Tibial nerve (tissue), 4 donors: Measurements from ENCODE around the gene TENM4. TPM values are rescaled to one million over a fixed set of nuclear protein-coding genes. Genes with fewer than 3 reads are reported as not detected.

ENCODE experiments used
- DNase-seq, 2 donors: peaks; one replicate each; pipeline ENCODE4 v3.0.0-alpha.2; 2019; ENCODE audit warnings: low spot score in 2 of 2
- H3K27ac ChIP-seq, 4 donors: fragments of 200-600 bp; sonication (generic) in 3 of 4; one replicate each; pipeline ENCODE4 v1.5.1; 2017 to 2019; ENCODE audit warnings: mild to moderate bottlenecking in 1 of 4
- H3K27me3 ChIP-seq, 2 donors: fragments of 200-600 bp; sonication (generic) in 1 of 2; one replicate each; pipeline versions ENCODE4 v1.5.1 to v1.6.0; 2017 to 2019
- H3K36me3 ChIP-seq, 3 donors: fragments of 200-600 bp; sonication (generic); one replicate each; pipeline ENCODE4 v1.5.1; 2018 to 2019
- H3K4me1 ChIP-seq, 4 donors: fragments of 200-600 bp; sonication (generic) in 3 of 4; one replicate each; pipeline ENCODE4 v1.5.1; 2017 to 2019
- H3K4me3 ChIP-seq, 4 donors: fragments of 200-600 bp; sonication (generic) in 3 of 4; one replicate each; pipeline ENCODE4 v1.5.1; 2017 to 2019; ENCODE audit warnings: mild to moderate bottlenecking in 1 of 4, moderate library complexity in 1 of 4
- H3K9me3 ChIP-seq, 4 donors: fragments of 200-600 bp; sonication (generic) in 3 of 4; one replicate each; pipeline ENCODE4 v1.5.1; 2017 to 2019
- CTCF ChIP-seq, 5 experiments: fragments of 200-600 bp in 3 of 5; fragments of 450-650 bp in 2 of 5; sonication (generic) in 3 of 5; IDR thresholded peaks; one replicate each; pipeline ENCODE4 v1.5.1; 2016 to 2019; ENCODE audit warnings: antibody characterized with exemption in 5 of 5, mild to moderate bottlenecking in 3 of 5, moderate library complexity in 2 of 5
- EP300 ChIP-seq, 2 donors: sonication (generic); formaldehyde crosslinking; IDR thresholded peaks; one replicate each; pipeline ENCODE4 v1.6.1; 2017; ENCODE audit warnings: antibody characterized with exemption in 2 of 2, mild to moderate bottlenecking in 1 of 2
- POLR2A ChIP-seq, 2 donors: fragments of 450-650 bp; IDR thresholded peaks; one replicate each; pipeline ENCODE4 v1.6.1; 2017; ENCODE audit warnings: antibody characterized with exemption in 2 of 2, mild to moderate bottlenecking in 2 of 2, moderate library complexity in 2 of 2
- WGBS, 2 donors: methylation state at CpG; one replicate each; pipeline ENCODE4 v1.1.5; 2018; 5-methylcytosine and 5-hydroxymethylcytosine counted together
- total RNA-seq, 4 donors: library from RNA; depleted of rRNA; stranded (reverse); fragments of >200 nt; gene quantifications; one replicate each; pipeline ENCODE4 v1.1.0, GENCODE V29; 2016

Gene TENM4
- total RNA-seq, 4 donors from 2014 or later, result 15.3 to 36.3 (median 19.6) TPM

DNA sequence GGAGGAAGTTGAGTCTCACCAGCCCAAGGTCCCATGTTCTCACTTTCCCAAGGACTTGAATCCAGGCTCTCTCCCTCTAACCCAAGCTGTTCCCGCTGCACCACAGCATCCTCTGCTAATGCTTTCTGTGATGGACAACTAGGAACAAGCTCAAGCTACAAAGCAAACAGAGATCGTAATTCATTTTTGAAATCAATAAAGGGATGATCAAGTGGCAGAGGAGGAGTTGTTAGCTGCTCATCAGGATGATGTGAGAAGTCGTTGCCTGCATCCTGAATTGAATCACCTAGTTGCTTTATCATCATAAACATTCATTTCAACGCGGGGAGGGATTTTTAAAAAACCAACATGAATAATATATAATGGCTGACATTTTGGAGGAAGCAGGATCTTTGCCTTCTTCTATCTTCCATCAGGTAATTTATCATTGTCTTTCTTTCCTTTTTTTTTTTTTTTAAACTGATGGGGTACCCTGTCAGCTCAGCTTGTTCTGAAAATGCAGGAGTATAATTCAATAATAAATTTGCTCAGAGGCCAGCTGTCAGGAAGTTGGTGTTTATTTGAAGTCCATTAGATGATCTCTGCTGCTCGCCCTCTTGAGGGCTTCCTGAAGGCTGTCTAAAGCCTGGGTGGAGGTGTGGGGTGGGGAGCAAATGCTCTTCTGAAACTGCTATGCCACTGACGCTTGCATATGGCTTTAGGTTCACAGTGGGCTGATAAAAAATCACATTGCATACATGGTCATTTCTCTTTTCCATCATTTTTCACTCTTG lies 691.7 kb downstream of the TENM4 start:
- no peaks in the 10 kb centered on the region for H3K27me3 ChIP-seq
- no peak for TF ChIP-seq EP300 (IDR thresholded peaks at IDR 0.05)
- TF ChIP-seq POLR2A (IDR thresholded peaks at IDR 0.05), result no peak
- no peak for TF ChIP-seq CTCF (IDR thresholded peaks at IDR 0.05)
- no peak overlapping the region for H3K27ac ChIP-seq
- H3K4me3 ChIP-seq, result no peak overlapping the region
- no peaks in the 10 kb centered on the region for H3K36me3 ChIP-seq
- no peak for DNase-seq
- no peaks in the 10 kb centered on the region for H3K4me1 ChIP-seq
- H3K9me3 ChIP-seq, result no peaks in the 10 kb centered on the region
- 87% methylated on average over 7 of the region's 7 CpGs for WGBS, 2 donors

GRCh38 chr11:78744949-78745348 lies 695.9 kb downstream of the TENM4 start:
- Histone ChIP-seq H3K9me3 (no peaks in the 10 kb centered on the region), H3K27ac (no peak overlapping the region), H3K36me3 (no peaks in the 10 kb centered on the region), H3K4me3 (no peak overlapping the region), H3K27me3 (no peaks in the 10 kb centered on the region), H3K4me1 (no peaks in the 10 kb centered on the region)
- TF ChIP-seq CTCF (IDR thresholded peaks at IDR 0.05) (no peak), POLR2A (IDR thresholded peaks at IDR 0.05) (no peak), EP300 (IDR thresholded peaks at IDR 0.05) (no peak)
- DNase-seq, result no peak
- WGBS, 2 donors, result 91 to 97% methylated on average over 5 of the region's 5 CpGs

DNA sequence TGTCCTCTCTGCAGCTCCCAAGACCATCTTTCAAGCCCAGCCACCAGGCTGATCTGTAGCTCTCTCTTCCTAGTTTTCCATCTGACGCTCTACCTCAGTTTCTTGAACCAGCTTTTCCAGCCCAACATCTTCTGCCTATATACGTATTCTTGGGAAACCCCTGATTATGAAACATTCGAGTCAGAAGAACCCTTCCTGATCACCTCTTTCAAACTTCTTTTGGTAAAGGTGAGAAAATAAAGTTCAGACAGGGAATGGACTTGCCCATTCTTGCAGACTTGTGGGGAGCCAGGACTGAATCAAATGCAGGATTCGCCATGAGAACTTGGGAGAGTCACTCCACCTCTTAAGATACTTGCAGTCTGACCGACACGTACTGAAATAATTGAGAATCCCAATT lies 696.6 kb downstream of the TENM4 start:
- TF ChIP-seq EP300 (IDR thresholded peaks at IDR 0.05) (no peak), CTCF (IDR thresholded peaks at IDR 0.05) (no peak), POLR2A (IDR thresholded peaks at IDR 0.05) (no peak)
- no peaks in the 10 kb centered on the region for H3K27me3 ChIP-seq
- no peaks in the 10 kb centered on the region for H3K36me3 ChIP-seq
- no peaks in the 10 kb centered on the region for H3K4me1 ChIP-seq
- H3K9me3 ChIP-seq, result no peaks in the 10 kb centered on the region
- H3K4me3 ChIP-seq, result no peak overlapping the region
- H3K27ac ChIP-seq, result no peak overlapping the region
- 93 to 94% methylated on average over 6 of the region's 6 CpGs for WGBS, 2 donors
- no peak for DNase-seq

DNA sequence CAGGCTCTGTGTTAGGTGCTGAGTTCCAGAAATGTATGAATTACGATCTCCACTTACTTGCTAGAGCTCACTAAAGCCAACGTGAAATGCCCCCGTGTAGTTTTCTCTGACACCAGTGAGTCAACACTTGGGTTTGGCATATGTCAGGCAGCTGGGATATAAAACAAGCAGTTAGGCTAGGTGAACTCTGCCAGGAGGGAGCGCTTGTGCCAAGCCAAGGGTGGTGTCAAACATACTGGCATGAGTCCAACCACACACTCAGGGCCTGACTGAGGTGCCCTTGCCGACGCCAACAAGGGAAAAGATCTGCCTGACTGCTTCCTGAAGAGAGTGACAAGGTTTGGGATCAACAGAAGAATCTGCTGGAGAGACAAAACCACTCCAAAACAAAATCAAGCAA lies 698.4 kb downstream of the TENM4 start:
- no peak overlapping the region for H3K4me3 ChIP-seq
- 73 to 74% methylated on average over 6 of the region's 6 CpGs for WGBS, 2 donors
- no peaks in the 10 kb centered on the region for H3K4me1 ChIP-seq
- no peak for DNase-seq
- no peaks in the 10 kb centered on the region for H3K9me3 ChIP-seq
- no peak for TF ChIP-seq CTCF (IDR thresholded peaks at IDR 0.05)
- no peak for TF ChIP-seq EP300 (IDR thresholded peaks at IDR 0.05)
- H3K27ac ChIP-seq, result no peak overlapping the region
- H3K27me3 ChIP-seq, result no peaks in the 10 kb centered on the region
- H3K36me3 ChIP-seq, result no peaks in the 10 kb centered on the region

- TF ChIP-seq EP300 (IDR thresholded peaks at IDR 0.05), result no peak
- TF ChIP-seq POLR2A (IDR thresholded peaks at IDR 0.05), result no peak
- TF ChIP-seq CTCF (IDR thresholded peaks at IDR 0.05), result no peak
- H3K9me3 ChIP-seq, result no peaks in the 10 kb centered on the region
- DNase-seq, result no peak
- 84 to 90% methylated on average over 7 of the region's 7 CpGs for WGBS, 2 donors
- H3K27ac ChIP-seq, result no peak overlapping the region
- H3K4me3 ChIP-seq, result no peak overlapping the region
- H3K27me3 ChIP-seq, result no peaks in the 10 kb centered on the region
- H3K4me1 ChIP-seq, result no peaks in the 10 kb centered on the region
- no peaks in the 10 kb centered on the region for H3K36me3 ChIP-seq
Observed at GRCh38 chr11:78741741-78742140, 699.1 kb downstream of the TENM4 start.
